ENCODE results near the gene CT55. TPM values are rescaled to one million over a fixed set of nuclear protein-coding genes. Genes with fewer than 3 reads are reported as not detected.

The CT55 gene
- total RNA-seq, 1 donor from 2014 or later = not detected

- Histone ChIP-seq H4K20me1 (ENCODE audit: low read depth) (no peaks in the 10 kb centered on the region), H3K27me3 (no peaks in the 10 kb centered on the region), H3F3A (ENCODE audit: low read depth) (no peaks in the 10 kb centered on the region), H3K36me3 (no peaks in the 10 kb centered on the region), H3K9ac (no peak overlapping the region), H3K4me3 (no peak overlapping the region), H3K4me1 (no peaks in the 10 kb centered on the region), H3K9me3 (ENCODE audit: low read depth) (peaks cover 5% of the 10 kb centered on the region), H3K79me2 (ENCODE audit: low read depth) (no peaks in the 10 kb centered on the region), H3K27ac (no peak overlapping the region), H3K4me2 (no peak overlapping the region), H2AFZ (replicated peaks) (no peak overlapping the region)
- Mint-ChIP-seq H3K4me1 (no peaks in the 10 kb centered on the region), H3K36me3 (no peaks in the 10 kb centered on the region), H3K4me3 (no peak overlapping the region), H3K9me3 (peaks cover 2% of the 10 kb centered on the region), H3K27me3 (ENCODE audit: insufficient read depth, low read depth) (peaks cover 2% of the 10 kb centered on the region), H3K27ac (no peak overlapping the region)
- TF ChIP-seq EZH2phosphoT487 (IDR thresholded peaks at IDR 0.05) (no peak), CTCF (IDR thresholded peaks at IDR 0.05) (no peak), EZH2 (IDR thresholded peaks at IDR 0.05) (no peak)
- no peak for DNase-seq (ENCODE audit: low spot score)
These were observed 29.1 kb upstream of the CT55 start for GRCh38 chrX:135200297-135200696.

GRCh38 chrX:135194684-135195083, 23.5 kb upstream of the CT55 start:
- Mint-ChIP-seq H3K4me3 (no peak overlapping the region), H3K27me3 (ENCODE audit: insufficient read depth, low read depth) (peaks cover 3% of the 10 kb centered on the region), H3K27ac (no peak overlapping the region), H3K4me1 (no peaks in the 10 kb centered on the region), H3K36me3 (no peaks in the 10 kb centered on the region), H3K9me3 (peaks cover 2% of the 10 kb centered on the region)
- H3F3A ChIP-seq (ENCODE audit: low read depth) = no peaks in the 10 kb centered on the region
- no peak overlapping the region for H3K27ac ChIP-seq
- TF ChIP-seq EZH2phosphoT487 (IDR thresholded peaks at IDR 0.05) (no peak), CTCF (IDR thresholded peaks at IDR 0.05) (no peak), EZH2 (IDR thresholded peaks at IDR 0.05) (no peak)
- no peak overlapping the region for H3K9ac ChIP-seq
- H3K9me3 ChIP-seq (ENCODE audit: low read depth) = no peaks in the 10 kb centered on the region
- no peak for DNase-seq (ENCODE audit: low spot score)
- H3K4me1 ChIP-seq = no peaks in the 10 kb centered on the region
- no peaks in the 10 kb centered on the region for H3K36me3 ChIP-seq
- H3K27me3 ChIP-seq = no peaks in the 10 kb centered on the region
- no peak overlapping the region for H2AFZ ChIP-seq (replicated peaks)
- no peaks in the 10 kb centered on the region for H3K79me2 ChIP-seq (ENCODE audit: low read depth)
- H4K20me1 ChIP-seq (ENCODE audit: low read depth) = no peaks in the 10 kb centered on the region
- no peak overlapping the region for H3K4me2 ChIP-seq
- H3K4me3 ChIP-seq = no peak overlapping the region

- H3K27me3 Mint-ChIP-seq (ENCODE audit: insufficient read depth, low read depth) = peaks cover 3% of the 10 kb centered on the region
- H4K20me1 ChIP-seq (ENCODE audit: low read depth) = no peaks in the 10 kb centered on the region
- no peaks in the 10 kb centered on the region for H3K27me3 ChIP-seq
- H3K9ac ChIP-seq = no peak overlapping the region
- H3F3A ChIP-seq (ENCODE audit: low read depth) = no peaks in the 10 kb centered on the region
- no peak overlapping the region for H3K27ac ChIP-seq
- no peak overlapping the region for H3K4me3 ChIP-seq
- no peaks in the 10 kb centered on the region for H3K36me3 ChIP-seq
- no peaks in the 10 kb centered on the region for H3K4me1 Mint-ChIP-seq
- no peaks in the 10 kb centered on the region for H3K9me3 ChIP-seq (ENCODE audit: low read depth)
- no peaks in the 10 kb centered on the region for H3K79me2 ChIP-seq (ENCODE audit: low read depth)
- H3K9me3 Mint-ChIP-seq = peaks cover 2% of the 10 kb centered on the region
- TF ChIP-seq EZH2phosphoT487 (IDR thresholded peaks at IDR 0.05) = no peak
- TF ChIP-seq EZH2 (IDR thresholded peaks at IDR 0.05) = no peak
- no peak for TF ChIP-seq CTCF (IDR thresholded peaks at IDR 0.05)
- H3K4me2 ChIP-seq = no peak overlapping the region
- no peaks in the 10 kb centered on the region for H3K36me3 Mint-ChIP-seq
- H2AFZ ChIP-seq (replicated peaks) = no peak overlapping the region
- no peaks in the 10 kb centered on the region for H3K4me1 ChIP-seq
- H3K27ac Mint-ChIP-seq = no peak overlapping the region
- DNase-seq (ENCODE audit: low spot score) = no peak
- no peak overlapping the region for H3K4me3 Mint-ChIP-seq
These were observed 22.5 kb upstream of the CT55 start for GRCh38 chrX:135193740-135194139.

Data from neural progenitor cell (in vitro differentiated cells).